ENCODE data around the gene ERICH6B.

Gene ERICH6B

DNA sequence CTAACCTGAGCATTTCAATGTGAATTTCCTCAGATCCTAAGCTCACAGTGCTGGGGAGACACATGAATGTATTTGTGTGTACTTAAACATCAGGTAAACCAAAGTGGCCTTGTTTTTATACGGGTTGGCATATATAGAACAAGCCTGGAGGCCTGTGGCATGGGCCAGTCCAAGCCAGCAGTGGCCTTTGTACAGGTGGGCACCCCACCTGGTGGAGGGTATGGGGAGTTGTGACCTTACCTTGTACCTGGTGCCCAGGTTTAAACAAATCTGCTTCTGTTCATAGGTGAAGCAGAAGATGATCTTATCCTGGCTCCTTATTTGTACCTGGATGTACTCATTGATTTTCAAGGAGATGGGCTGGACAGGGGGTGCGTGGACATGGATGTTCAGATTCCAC is 71.0 kb downstream of the ERICH6B start:
- Histone ChIP-seq H2AFZ (ENCODE audit: low read depth, low read length, severe bottlenecking) (no peak overlapping the region), H4K20me1 (ENCODE audit: low read depth, low read length) (no peaks in the 10 kb centered on the region), H3K4me3 (ENCODE audit: insufficient read depth, low read length, poor library complexity, severe bottlenecking) (no peak overlapping the region), H3K79me2 (ENCODE audit: insufficient read depth, low read length) (no peaks in the 10 kb centered on the region), H3K27me3 (ENCODE audit: low read length) (no peaks in the 10 kb centered on the region), H3K27ac (ENCODE audit: low read depth, low read length) (no peak overlapping the region), H3K4me2 (ENCODE audit: low read depth, low read length, poor library complexity, severe bottlenecking) (no peak overlapping the region), H3K36me3 (ENCODE audit: low read length) (no peaks in the 10 kb centered on the region), H3K9ac (ENCODE audit: low read length) (no peak overlapping the region), H3F3A (ENCODE audit: insufficient read depth) (no peaks in the 10 kb centered on the region), H3K9me2 (replicated peaks; ENCODE audit: insufficient read depth, low read length) (no peaks in the 10 kb centered on the region), H3K9me3 (ENCODE audit: insufficient read depth, low read length) (no peaks in the 10 kb centered on the region)
- TF ChIP-seq, protein P1, sequence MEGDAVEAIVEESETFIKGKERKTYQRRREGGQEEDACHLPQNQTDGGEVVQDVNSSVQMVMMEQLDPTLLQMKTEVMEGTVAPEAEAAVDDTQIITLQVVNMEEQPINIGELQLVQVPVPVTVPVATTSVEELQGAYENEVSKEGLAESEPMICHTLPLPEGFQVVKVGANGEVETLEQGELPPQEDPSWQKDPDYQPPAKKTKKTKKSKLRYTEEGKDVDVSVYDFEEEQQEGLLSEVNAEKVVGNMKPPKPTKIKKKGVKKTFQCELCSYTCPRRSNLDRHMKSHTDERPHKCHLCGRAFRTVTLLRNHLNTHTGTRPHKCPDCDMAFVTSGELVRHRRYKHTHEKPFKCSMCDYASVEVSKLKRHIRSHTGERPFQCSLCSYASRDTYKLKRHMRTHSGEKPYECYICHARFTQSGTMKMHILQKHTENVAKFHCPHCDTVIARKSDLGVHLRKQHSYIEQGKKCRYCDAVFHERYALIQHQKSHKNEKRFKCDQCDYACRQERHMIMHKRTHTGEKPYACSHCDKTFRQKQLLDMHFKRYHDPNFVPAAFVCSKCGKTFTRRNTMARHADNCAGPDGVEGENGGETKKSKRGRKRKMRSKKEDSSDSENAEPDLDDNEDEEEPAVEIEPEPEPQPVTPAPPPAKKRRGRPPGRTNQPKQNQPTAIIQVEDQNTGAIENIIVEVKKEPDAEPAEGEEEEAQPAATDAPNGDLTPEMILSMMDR (IDR thresholded peaks at IDR 0.05; ENCODE audit: insufficient read depth, low read length, poor library complexity, severe bottlenecking) = no peak
- TF ChIP-seq EZH2phosphoT487 (conservative IDR thresholded peaks at IDR 0.05; ENCODE audit: low read length) = no peak

DNA sequence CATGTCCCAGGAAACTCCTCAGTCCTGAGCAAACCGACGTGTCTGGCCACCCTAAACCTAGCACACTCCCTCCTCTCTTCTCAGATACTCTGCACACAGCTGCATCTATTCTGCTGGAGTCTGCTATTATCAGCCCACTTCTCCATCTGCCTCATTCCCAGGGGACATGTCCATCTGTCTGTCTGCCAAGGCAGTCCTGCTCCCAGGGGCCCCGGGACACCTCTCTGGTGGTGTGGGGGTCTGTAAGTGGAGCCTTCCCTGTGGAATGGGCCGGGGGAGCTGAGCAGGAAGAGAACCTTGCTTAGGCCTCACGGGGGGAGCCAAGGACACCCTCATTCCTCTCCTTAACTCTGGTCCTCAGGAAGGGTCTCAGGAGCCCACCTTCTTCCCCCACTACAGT is 72.7 kb downstream of the ERICH6B start:
- Histone ChIP-seq H2AFZ (ENCODE audit: low read depth, low read length, severe bottlenecking) (no peak overlapping the region), H3K79me2 (ENCODE audit: insufficient read depth, low read length) (no peaks in the 10 kb centered on the region), H4K20me1 (ENCODE audit: low read depth, low read length) (no peaks in the 10 kb centered on the region), H3K4me3 (ENCODE audit: insufficient read depth, low read length, poor library complexity, severe bottlenecking) (no peak overlapping the region), H3K9me2 (replicated peaks; ENCODE audit: insufficient read depth, low read length) (no peaks in the 10 kb centered on the region), H3K9me3 (ENCODE audit: insufficient read depth, low read length) (no peaks in the 10 kb centered on the region), H3K27me3 (ENCODE audit: low read length) (no peaks in the 10 kb centered on the region), H3K27ac (ENCODE audit: low read depth, low read length) (no peak overlapping the region), H3F3A (ENCODE audit: insufficient read depth) (no peaks in the 10 kb centered on the region), H3K4me2 (ENCODE audit: low read depth, low read length, poor library complexity, severe bottlenecking) (no peak overlapping the region), H3K36me3 (ENCODE audit: low read length) (no peaks in the 10 kb centered on the region), H3K9ac (ENCODE audit: low read length) (no peak overlapping the region)
- no peak for TF ChIP-seq EZH2phosphoT487 (conservative IDR thresholded peaks at IDR 0.05; ENCODE audit: low read length)
- TF ChIP-seq, protein P1 (IDR thresholded peaks at IDR 0.05; ENCODE audit: insufficient read depth, low read length, poor library complexity, severe bottlenecking) = no peak

DNA sequence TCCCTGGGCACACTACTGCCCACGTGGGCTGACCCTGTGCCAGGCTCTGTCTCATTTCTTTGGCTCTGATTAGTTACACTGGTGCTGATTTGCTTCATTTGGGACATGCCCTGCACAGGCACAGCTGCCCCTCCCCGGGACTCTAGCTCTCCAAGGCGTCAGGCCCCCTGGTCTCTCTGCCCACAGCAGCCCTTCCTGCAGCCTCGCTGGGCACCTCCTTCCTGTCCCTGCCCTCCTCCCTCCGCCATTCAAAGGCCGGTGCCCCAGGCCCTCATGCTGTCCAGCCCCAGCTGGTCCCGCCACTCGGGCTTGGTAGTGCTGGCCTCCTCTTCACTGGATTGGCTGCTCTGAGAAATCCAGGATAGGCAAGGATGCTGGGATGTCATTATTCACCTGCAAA is 73.1 kb downstream of the ERICH6B start:
- no peaks in the 10 kb centered on the region for H3K9me3 ChIP-seq (ENCODE audit: insufficient read depth, low read length)
- no peaks in the 10 kb centered on the region for H3K9me2 ChIP-seq (replicated peaks; ENCODE audit: insufficient read depth, low read length)
- no peak for TF ChIP-seq EZH2phosphoT487 (conservative IDR thresholded peaks at IDR 0.05; ENCODE audit: low read length)
- TF ChIP-seq, protein P1 (IDR thresholded peaks at IDR 0.05; ENCODE audit: insufficient read depth, low read length, poor library complexity, severe bottlenecking) = no peak
- H3K9ac ChIP-seq (ENCODE audit: low read length) = no peak overlapping the region
- H3K79me2 ChIP-seq (ENCODE audit: insufficient read depth, low read length) = no peaks in the 10 kb centered on the region
- no peak overlapping the region for H3K27ac ChIP-seq (ENCODE audit: low read depth, low read length)
- H3K4me3 ChIP-seq (ENCODE audit: insufficient read depth, low read length, poor library complexity, severe bottlenecking) = no peak overlapping the region
- no peak overlapping the region for H3K4me2 ChIP-seq (ENCODE audit: low read depth, low read length, poor library complexity, severe bottlenecking)
- no peaks in the 10 kb centered on the region for H3F3A ChIP-seq (ENCODE audit: insufficient read depth)
- H3K27me3 ChIP-seq (ENCODE audit: low read length) = no peaks in the 10 kb centered on the region
- H3K36me3 ChIP-seq (ENCODE audit: low read length) = no peaks in the 10 kb centered on the region
- no peak overlapping the region for H2AFZ ChIP-seq (ENCODE audit: low read depth, low read length, severe bottlenecking)
- no peaks in the 10 kb centered on the region for H4K20me1 ChIP-seq (ENCODE audit: low read depth, low read length)

Measured in SU-DHL-6 (cell line).